K562 (cell line): ENCODE measurements around the gene TMPRSS9. TPM values are rescaled to one million over a fixed set of nuclear protein-coding genes. Genes with fewer than 3 reads are reported as not detected.

ENCODE experiments used
- ATAC-seq: fragments of 200-7000 bp; cut with Tn5 transposase; 3 replicates; pipeline ENCODE4 v1.9.1; 2020; ENCODE audit warnings: moderate library complexity
- BruUV-seq: library from RNA; stranded (reverse); fragments of 400-500 nt; replicated peaks from 2 replicates; lab custom pipeline; 2021; lab: Mats Ljungman, UMichigan
- CTCF ChIA-PET: fragments of 300-600 bp; formaldehyde crosslinking; extraction: SDS; loops from one replicate; lab custom pipeline; 2021; ENCODE audit warnings: low intra/inter-chr PET ratio; lab: Yijun Ruan, JAX
- POLR2A ChIA-PET: fragments of 300-600, 350-650 bp; sonication (Branson Sonifier 250); formaldehyde crosslinking; extraction: SDS; loops from one replicate; lab custom pipeline; 2021; ENCODE audit warnings: antibody characterized with exemption, inconsistent platforms; lab: Yijun Ruan, JAX
- DNase-seq, 4 experiments: peaks; one replicate each; pipeline versions ENCODE4 v3.0.0 to v3.0.0-alpha.2; 2011 to 2018; ENCODE audit warnings: low spot score in 3 of 4, mixed read lengths in 3 of 4; ENCODE audit errors: extremely low read depth in 1 of 4
- FAIRE-seq: peaks from 2 replicates; lab custom pipeline; 2011; peaks lifted over from hg19 to GRCh38; lab: Jason Lieb, UNC
- H2AFZ ChIP-seq: 2 replicates; pipeline ENCODE4 v1.6.0; 2011; ENCODE audit warnings: low read depth, low read length, control low read depth, inconsistent platforms
- H3K27ac ChIP-seq: fragments of 200-600 bp; 3 replicates; pipeline ENCODE4 v1.8.0; 2011; ENCODE audit warnings: low read depth, mild to moderate bottlenecking, control low read depth, inconsistent platforms, low read length, moderate library complexity, mixed read lengths; ENCODE audit errors: extremely low read depth
- H3K27me3 ChIP-seq, 2 experiments: fragments of 300-600 bp in 1 of 2; 2 replicates in 1 of 2; 3 replicates in 1 of 2; pipeline versions ENCODE4 v1.6.0 to v1.8.0; 2011; ENCODE audit warnings: inconsistent platforms in 2 of 2, low read length in 2 of 2, mild to moderate bottlenecking in 1 of 2, mixed read lengths in 1 of 2, moderate library complexity in 1 of 2; ENCODE audit not compliant: control insufficient read depth in 2 of 2, insufficient read depth in 2 of 2
- H3K36me3 ChIP-seq: fragments of 300-600 bp; 3 replicates; pipeline ENCODE4 v1.8.0; 2011; ENCODE audit warnings: mild to moderate bottlenecking, low read length, inconsistent platforms; ENCODE audit not compliant: control insufficient read depth, insufficient read depth
- H3K4me1 ChIP-seq, 2 experiments: fragments of 200-600 bp in 1 of 2; replicated peaks in 1 of 2; 2 replicates in 1 of 2; 3 replicates in 1 of 2; pipeline versions ENCODE4 v1.5.1 to v1.8.0; 2011; ENCODE audit warnings: inconsistent platforms in 2 of 2, low read length in 2 of 2, mild to moderate bottlenecking in 1 of 2, mixed read lengths in 1 of 2, moderate library complexity in 1 of 2; ENCODE audit not compliant: control insufficient read depth in 2 of 2, insufficient read depth in 2 of 2
- H3K4me2 ChIP-seq: 2 replicates; pipeline ENCODE4 v1.6.1; 2011; ENCODE audit warnings: low read length, control low read depth, inconsistent platforms, mixed read lengths; ENCODE audit not compliant: insufficient read depth
- H3K4me3 ChIP-seq: fragments of 200-600 bp; sonication (generic), shearing (Covaris generic); 2 replicates; pipeline ENCODE4 v1.5.1; 2016; ENCODE audit warnings: control low read depth, inconsistent platforms
- H3K79me2 ChIP-seq: fragments of 200-600 bp; 3 replicates; pipeline ENCODE4 v1.8.0; 2011; ENCODE audit warnings: low read length, inconsistent platforms; ENCODE audit not compliant: control insufficient read depth, insufficient read depth
- H3K9ac ChIP-seq, 2 experiments: 2 replicates each; pipeline versions ENCODE4 v1.6.0 to v1.6.1; 2011; ENCODE audit warnings: low read depth in 2 of 2, low read length in 2 of 2, control low read depth in 1 of 2, inconsistent platforms in 1 of 2, mild to moderate bottlenecking in 1 of 2, mixed read lengths in 1 of 2; ENCODE audit not compliant: insufficient read depth in 1 of 2
- H3K9me1 ChIP-seq: one replicate; pipeline ENCODE4 v1.6.0; 2011; ENCODE audit warnings: inconsistent platforms, mild to moderate bottlenecking, low read length, moderate library complexity; ENCODE audit not compliant: control insufficient read depth, insufficient read depth
- H3K9me3 ChIP-seq: replicated peaks from 2 replicates; pipeline ENCODE4 v1.5.1; 2011; ENCODE audit warnings: low read depth, low read length, inconsistent platforms; ENCODE audit not compliant: control insufficient read depth, insufficient read depth
- H4K20me1 ChIP-seq: replicated peaks from 2 replicates; pipeline ENCODE4 v1.6.1; 2011; ENCODE audit warnings: low read length, inconsistent platforms, mixed read lengths; ENCODE audit not compliant: control insufficient read depth, insufficient read depth
- WGBS: fragments of 100-300 bp; shearing (Covaris generic); methylation state at CpG from one replicate; pipeline ENCODE4 v1.1.6; 2016; ENCODE audit warnings: low coverage, mixed read lengths; ENCODE audit not compliant: insufficient coverage; ENCODE audit errors: missing lambda C conversion rate; 5-methylcytosine and 5-hydroxymethylcytosine counted together
- in situ Hi-C: fragments of 300-500 bp; cut with MboI; formaldehyde crosslinking; loops from 4 replicates; pipeline ENCODE4 v1.15.0; 2018; ENCODE audit warnings: inconsistent platforms, mixed read lengths
- intact Hi-C: fragments of 100-400 bp; cut with micrococcal nuclease; formaldehyde crosslinking; loops from 2 replicates; pipeline ENCODE4 v1.14.2; 2022
- polyA plus RNA-seq, 8 experiments: library from polyadenylated mRNA; depleted of rRNA in 4 of 8; stranded (reverse) in 5 of 8; unstranded in 3 of 8; fragments of >200 nt; fragmentation: Nextera tagmentation in 2 of 8; fragmentation: Illumina TruSeq in 1 of 8; extraction: Ambion mirVana in 2 of 8; extraction: Trizol in 1 of 8; gene quantifications; 2 replicates each; pipeline versions ENCODE4 v1.2.1 to v1.2.3, GENCODE V29; 2011 to 2014; ENCODE audit warnings: inconsistent platforms in 1 of 8, missing spikeins in 1 of 8
- total RNA-seq, 7 experiments: library from RNA; depleted of rRNA in 6 of 7; stranded (reverse); fragments of >200 nt in 6 of 7; fragmentation: Illumina TruSeq in 2 of 7; extraction: Trizol in 2 of 7; gene quantifications; 2 replicates each; pipeline versions ENCODE4 v1.2.1 to v1.2.3, GENCODE V29; 2011 to 2021; ENCODE audit warnings: low replicate concordance in 1 of 7
- TF ChIP-seq, protein P1 (sequence below): sonication (generic); formaldehyde crosslinking; IDR thresholded peaks from 2 replicates; pipeline ENCODE4 v1.8.0; 2023; ENCODE audit warnings: mild to moderate bottlenecking, missing genetic modification reagents
- TF ChIP-seq, protein P2 (sequence below): sonication (generic); formaldehyde crosslinking; IDR thresholded peaks from 2 replicates; pipeline ENCODE4 v1.8.1; 2023; ENCODE audit warnings: mild to moderate bottlenecking, missing genetic modification reagents

The TMPRSS9 gene
- total and polyA plus RNA-seq, 9 of the 15 experiments (the other 6 are each of a cell fraction or from before 2014, with no cell fraction given): 0.01 to 0.03 TPM; not detected in 7

GRCh38 chr19:2319551-2319950, 40.5 kb upstream of the TMPRSS9 start:
- intact Hi-C loops: loop anchor here (5.0 kb wide), 1 partner anchor 42 kb away; no protein-coding TSS in a partner anchor
- CTCF ChIA-PET: no interaction called here

More at GRCh38 chr19:2319551-2319950, 40.5 kb upstream of the TMPRSS9 start:
- Histone ChIP-seq H3K9ac (no peak overlapping the region; a peak in 1 of 4 replicates), H2AFZ (no peak overlapping the region), H3K27me3 (no peaks in the 10 kb centered on the region), H3K27ac (no peak overlapping the region), H3K4me3 (no peak overlapping the region), H3K4me1 (peaks cover 3 to 42% of the 10 kb centered on the region in 2 experiments; a peak in 3 of 5 replicates)
- FAIRE-seq: no peak
- no TSS peak for BruUV-seq
- TF ChIP-seq, protein P1, sequence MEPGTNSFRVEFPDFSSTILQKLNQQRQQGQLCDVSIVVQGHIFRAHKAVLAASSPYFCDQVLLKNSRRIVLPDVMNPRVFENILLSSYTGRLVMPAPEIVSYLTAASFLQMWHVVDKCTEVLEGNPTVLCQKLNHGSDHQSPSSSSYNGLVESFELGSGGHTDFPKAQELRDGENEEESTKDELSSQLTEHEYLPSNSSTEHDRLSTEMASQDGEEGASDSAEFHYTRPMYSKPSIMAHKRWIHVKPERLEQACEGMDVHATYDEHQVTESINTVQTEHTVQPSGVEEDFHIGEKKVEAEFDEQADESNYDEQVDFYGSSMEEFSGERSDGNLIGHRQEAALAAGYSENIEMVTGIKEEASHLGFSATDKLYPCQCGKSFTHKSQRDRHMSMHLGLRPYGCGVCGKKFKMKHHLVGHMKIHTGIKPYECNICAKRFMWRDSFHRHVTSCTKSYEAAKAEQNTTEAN: no peak
- TF ChIP-seq, protein P2, sequence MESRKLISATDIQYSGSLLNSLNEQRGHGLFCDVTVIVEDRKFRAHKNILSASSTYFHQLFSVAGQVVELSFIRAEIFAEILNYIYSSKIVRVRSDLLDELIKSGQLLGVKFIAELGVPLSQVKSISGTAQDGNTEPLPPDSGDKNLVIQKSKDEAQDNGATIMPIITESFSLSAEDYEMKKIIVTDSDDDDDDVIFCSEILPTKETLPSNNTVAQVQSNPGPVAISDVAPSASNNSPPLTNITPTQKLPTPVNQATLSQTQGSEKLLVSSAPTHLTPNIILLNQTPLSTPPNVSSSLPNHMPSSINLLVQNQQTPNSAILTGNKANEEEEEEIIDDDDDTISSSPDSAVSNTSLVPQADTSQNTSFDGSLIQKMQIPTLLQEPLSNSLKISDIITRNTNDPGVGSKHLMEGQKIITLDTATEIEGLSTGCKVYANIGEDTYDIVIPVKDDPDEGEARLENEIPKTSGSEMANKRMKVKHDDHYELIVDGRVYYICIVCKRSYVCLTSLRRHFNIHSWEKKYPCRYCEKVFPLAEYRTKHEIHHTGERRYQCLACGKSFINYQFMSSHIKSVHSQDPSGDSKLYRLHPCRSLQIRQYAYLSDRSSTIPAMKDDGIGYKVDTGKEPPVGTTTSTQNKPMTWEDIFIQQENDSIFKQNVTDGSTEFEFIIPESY: peak; percentile 56
- TF ChIP-seq, all 486 proteins: peak for 1
- no peak for DNase-seq
- WGBS: 84% methylated on average over 15 of the region's 20 CpGs
- no peaks in the 10 kb centered on the region for H4K20me1 ChIP-seq
- no peaks in the 10 kb centered on the region for H3K9me1 ChIP-seq
- H3K36me3 ChIP-seq: peaks cover 28% of the 10 kb centered on the region; the same call in 2 of the 3 replicates
- H3K4me2 ChIP-seq: no peak overlapping the region
- POLR2A ChIA-PET: interaction anchor here (0.6 to 4.2 kb wide), 3 partner anchors 8 to 204 kb away, joined by 3 to 13 read pairs (median 3); partner anchors contain the start of genes LSM7 and SPPL2B
- no peaks in the 10 kb centered on the region for H3K79me2 ChIP-seq
- ATAC-seq: no peak
- peaks cover 12% of the 10 kb centered on the region for H3K9me3 ChIP-seq
- in situ Hi-C loops: loop anchor here (5.0 to 10.0 kb wide), 2 partner anchors 85 to 162 kb away; partner anchors contain the start of genes PLEKHJ1 and SF3A2
